Stomach (tissue), 4 donors: ENCODE measurements around the gene CHD1.

Experiments
- CTCF ChIP-seq, 7 experiments: fragments of 450-650 bp in 4 of 7; fragments of 200-600 bp in 3 of 7; sonication (generic) in 3 of 7; IDR thresholded peaks; one replicate each; pipeline ENCODE4 v1.5.1; 2016 to 2019; ENCODE audit warnings: antibody characterized with exemption in 7 of 7, control low read depth in 2 of 7, mild to moderate bottlenecking in 1 of 7
- POLR2AphosphoS5 ChIP-seq, 3 donors: sonication (generic); formaldehyde crosslinking; IDR thresholded peaks; one replicate each; pipeline ENCODE4 v1.6.1; 2016; ENCODE audit warnings: antibody characterized with exemption in 3 of 3

GRCh38 chr5:98813755-98814154, 115.1 kb downstream of the CHD1 start:
- no peak for TF ChIP-seq CTCF (IDR thresholded peaks at IDR 0.05)
- TF ChIP-seq POLR2AphosphoS5 (IDR thresholded peaks at IDR 0.05) = no peak
